CD4-positive, alpha-beta T cell treated with Interleukin-15 for 4 hours (primary cell): ENCODE data around the gene ALDH1L2.
"Not testable (repeated sequence)": the region's sequence is repeated elsewhere in the genome, so short reads cannot be mapped to it uniquely, and the experiment has no call there.

Source experiments
- DNase-seq: peaks from one replicate; pipeline ENCODE4 v3.0.0-alpha.2; 2020; ENCODE audit warnings: low spot score

ALDH1L2 gene

DNA sequence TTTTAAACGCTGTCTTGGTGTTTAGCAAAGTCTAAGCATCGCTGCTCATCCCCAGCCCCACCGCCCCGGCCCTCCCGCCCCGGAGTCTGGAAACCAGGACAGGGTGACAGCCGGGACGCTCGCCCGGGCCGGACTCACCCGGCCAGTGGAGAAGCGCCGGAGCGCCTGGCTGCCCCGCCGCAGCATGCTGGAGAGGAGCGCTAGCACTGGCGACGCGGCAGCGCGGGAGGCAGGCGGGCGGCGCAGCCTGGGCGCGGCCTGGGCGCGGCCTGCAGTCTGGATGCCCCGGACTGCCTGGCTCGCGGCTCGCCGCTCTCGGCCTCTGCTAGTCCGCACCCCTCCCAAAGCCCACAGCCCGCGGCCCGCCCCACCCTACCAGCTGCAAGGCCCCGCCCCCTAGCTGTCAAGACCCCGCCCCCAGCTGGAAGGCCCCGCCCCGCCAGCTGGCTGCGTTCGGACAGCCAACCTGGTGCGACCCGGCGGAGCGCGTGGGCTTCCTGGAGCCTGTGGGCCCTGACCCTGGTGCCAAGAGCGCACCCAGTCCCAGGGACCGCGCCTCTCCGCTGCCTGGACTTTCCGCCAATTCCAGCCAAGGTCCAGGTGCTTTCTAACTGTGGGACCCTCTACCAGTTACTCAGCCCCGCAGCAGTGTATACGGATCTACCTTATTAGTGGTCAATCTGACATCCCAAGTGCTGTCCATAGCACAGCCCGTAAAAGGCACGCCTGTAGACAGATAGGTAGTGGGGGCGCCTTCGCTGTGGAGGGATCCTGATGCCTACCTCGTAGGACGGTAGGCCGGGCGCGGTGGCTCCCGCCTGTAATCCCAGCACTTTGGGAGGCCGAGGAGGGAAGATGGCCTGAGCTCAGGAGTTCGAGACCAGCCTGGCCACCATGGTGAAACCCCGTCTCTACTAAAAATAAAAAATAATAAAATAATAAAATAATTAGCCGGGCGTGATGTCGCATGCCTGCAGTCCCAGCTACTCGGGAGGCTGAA lies at the start of gene ALDH1L2:
Gene ALDH1L2 (minus strand): TSS at position 208 of the 1,000 bp plus-strand sequence. CDS start 22 bp downstream, at position 186.
- DNase-seq, result peak; percentile 31

DNA sequence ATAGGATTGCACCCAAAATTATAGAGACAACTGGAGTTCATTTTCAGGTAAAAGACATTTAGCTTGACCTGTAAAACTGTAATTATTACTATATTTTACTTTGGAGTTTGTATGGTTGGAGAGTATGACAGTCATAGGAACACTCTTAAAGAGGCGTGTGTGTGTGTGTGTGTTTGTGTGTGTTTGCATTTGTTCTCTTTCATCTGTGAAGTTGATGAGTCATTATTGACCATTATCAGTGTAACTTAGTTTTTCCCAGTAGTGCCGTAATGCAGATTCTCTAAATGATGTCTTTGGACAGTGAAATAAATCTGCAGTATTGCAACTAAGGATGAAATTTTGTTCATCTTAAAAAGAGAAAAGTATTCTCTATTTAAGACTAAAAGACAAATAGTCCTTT lies 36.3 kb upstream of the ALDH1L2 start:
- DNase-seq, result no peak

- DNase-seq, result no peak
These were observed 32.7 kb upstream of the ALDH1L2 start for GRCh38 chr12:105116969-105117368.

- DNase-seq, result no peak
These were observed 28.8 kb upstream of the ALDH1L2 start for GRCh38 chr12:105113094-105113493.

GRCh38 chr12:105110851-105111250 lies 26.6 kb upstream of the ALDH1L2 start:
- DNase-seq, result no peak

- DNase-seq, result no peak
These were observed 25.4 kb upstream of the ALDH1L2 start for GRCh38 chr12:105109465-105110212.

DNA sequence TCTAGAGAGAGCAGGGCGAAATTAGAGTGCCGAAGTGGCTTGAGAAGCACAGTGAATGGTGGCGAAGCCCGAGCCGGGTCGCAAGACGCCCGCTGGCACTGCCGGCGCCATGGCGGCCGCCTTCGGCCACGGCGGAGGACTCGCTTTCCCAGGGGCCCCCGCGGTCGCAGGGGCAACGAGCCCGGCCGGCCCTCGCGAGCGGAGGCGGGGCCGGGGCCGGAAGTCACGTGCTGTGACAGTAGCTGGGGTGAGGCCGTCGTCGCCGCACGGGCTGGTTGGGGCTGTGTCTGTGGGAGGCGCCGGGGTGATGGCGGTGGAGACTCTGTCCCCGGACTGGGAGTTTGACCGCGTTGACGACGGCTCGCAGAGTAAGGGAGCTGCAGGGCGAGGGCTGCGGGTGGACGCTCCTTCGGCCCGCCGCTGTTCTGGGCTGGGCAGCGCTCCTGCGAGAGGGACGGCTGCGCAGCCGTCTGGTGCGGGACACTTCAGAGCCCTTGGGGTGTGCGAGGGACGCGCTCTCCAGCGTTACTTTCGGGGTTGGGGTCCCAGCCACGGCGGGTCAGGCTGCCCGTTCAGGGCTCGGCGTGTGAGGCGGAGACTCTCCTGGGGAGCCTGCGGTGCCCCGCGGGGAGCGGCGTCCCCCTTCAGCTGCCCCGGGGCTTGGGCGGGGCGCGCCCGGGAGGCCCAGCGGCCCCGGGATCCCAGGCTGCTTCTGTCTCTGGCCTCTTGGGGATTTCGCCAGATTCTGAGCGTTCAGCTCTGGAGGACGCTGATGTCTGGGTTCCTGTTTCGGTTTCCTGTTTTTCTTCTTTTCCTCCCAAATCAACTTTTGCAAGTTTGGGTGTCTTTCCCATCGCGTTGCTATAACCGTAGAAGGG lies 23.5 kb upstream of the ALDH1L2 start, which contains the start of gene WASHC4:
Gene WASHC4 (plus strand): TSS at position 238 of the 878 bp plus-strand sequence. CDS start 70 bp downstream, at position 308.
- peak; percentile 90 for DNase-seq

DNA sequence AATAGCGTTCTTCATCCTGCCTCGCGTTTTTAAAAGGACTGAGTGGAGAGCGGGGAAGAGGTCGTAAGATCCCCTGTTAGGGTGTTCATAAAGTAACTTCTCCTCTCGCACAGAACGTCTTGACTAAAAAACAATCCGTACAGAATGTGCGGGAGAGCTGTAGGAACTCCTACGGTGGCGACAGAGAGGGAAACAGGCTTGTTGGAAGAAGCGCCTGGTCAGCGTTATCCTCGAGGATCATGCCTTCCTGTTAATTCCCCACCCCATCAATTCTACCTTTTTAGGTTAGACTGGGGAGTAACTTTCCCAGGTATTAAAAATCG lies 22.9 kb upstream of the ALDH1L2 start:
- no peak for DNase-seq

- DNase-seq, result no peak
These were observed 22.4 kb upstream of the ALDH1L2 start for GRCh38 chr12:105106621-105107020.

DNA sequence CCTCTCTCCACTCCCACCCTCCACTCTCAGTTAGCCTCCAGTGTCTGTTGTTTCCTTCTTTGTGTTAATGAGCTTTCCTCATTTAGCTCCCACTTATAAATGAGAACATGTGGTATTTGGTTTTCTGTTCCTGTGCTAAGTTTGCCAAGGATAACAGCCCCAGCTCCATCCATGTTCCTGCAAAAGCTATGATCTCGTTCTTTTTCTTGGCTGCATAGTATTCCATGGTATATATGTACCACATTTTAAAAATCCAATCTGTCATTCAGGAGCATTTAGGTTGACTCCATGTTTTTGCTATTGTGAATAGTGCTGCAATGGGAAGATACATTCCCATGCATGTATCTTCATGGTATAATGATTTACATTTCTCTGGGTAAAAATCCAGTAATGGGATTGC lies 20.5 kb upstream of the ALDH1L2 start:
- DNase-seq, result no peak

DNA sequence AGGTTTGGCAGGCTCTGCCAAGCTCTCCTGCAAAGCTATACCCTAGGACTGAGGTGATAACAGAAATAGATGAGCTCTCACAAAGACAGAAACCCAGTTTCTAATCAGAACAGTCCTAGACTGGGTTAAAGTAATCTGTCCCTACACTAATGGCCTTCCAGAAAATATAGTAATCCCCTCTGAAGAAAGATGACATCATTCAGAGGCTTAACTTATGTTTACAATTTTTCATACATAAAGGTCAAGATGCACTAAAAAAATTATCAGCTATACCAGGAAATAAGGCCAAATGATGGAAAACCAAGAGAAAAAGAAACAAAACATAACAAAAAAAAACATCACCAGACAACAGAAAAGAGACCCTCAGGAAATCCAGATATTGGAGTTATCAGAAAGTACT lies 18.4 kb upstream of the ALDH1L2 start:
- DNase-seq, result no peak

- no peak for DNase-seq
These were observed 16.7 kb upstream of the ALDH1L2 start for GRCh38 chr12:105100998-105101397.

DNA sequence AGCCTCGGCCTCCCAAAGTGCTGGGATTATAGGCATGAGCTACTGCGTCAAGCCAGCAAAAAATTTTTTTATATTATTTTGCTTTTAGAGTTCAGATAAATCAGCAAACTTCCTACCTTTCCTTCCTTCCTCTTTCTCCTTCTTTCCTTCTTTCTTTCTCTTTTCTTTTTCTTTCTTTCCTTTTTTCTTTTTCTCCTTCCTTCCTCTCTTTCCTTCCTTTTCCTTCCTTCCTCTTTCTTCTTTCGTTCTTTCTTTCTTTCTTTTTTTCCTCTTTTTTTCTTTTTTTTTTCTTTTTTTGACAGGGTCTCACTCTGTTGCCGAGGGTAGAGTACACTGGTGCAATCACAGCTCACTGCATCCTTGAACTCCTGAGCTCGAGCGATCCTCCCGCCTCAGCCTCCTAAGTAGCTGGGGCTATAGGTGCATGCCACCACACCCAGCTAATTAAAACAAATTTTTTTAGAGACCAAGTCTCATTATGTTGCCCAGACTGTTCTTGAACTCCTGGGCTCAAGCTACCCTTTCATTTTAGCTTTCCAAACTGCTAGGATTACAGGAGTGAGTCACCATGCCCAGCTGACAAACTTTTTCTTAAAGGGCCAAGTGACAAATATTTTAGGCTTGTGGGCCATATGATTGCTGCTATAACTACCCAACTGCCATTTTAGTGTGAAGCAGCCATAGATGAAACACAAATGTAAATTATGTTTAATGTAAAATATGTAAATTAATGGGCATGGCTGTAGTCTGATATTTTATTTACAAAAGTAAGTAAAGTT lies 16.1 kb upstream of the ALDH1L2 start:
- DNase-seq, result no peak

- no peak for DNase-seq
These were observed 15.1 kb upstream of the ALDH1L2 start for GRCh38 chr12:105099356-105099755.

- DNase-seq, result not testable (repeated sequence)
These were observed 11.1 kb upstream of the ALDH1L2 start for GRCh38 chr12:105095338-105095737.

GRCh38 chr12:105092336-105092735 lies 8.1 kb upstream of the ALDH1L2 start:
- DNase-seq, result no peak

DNA sequence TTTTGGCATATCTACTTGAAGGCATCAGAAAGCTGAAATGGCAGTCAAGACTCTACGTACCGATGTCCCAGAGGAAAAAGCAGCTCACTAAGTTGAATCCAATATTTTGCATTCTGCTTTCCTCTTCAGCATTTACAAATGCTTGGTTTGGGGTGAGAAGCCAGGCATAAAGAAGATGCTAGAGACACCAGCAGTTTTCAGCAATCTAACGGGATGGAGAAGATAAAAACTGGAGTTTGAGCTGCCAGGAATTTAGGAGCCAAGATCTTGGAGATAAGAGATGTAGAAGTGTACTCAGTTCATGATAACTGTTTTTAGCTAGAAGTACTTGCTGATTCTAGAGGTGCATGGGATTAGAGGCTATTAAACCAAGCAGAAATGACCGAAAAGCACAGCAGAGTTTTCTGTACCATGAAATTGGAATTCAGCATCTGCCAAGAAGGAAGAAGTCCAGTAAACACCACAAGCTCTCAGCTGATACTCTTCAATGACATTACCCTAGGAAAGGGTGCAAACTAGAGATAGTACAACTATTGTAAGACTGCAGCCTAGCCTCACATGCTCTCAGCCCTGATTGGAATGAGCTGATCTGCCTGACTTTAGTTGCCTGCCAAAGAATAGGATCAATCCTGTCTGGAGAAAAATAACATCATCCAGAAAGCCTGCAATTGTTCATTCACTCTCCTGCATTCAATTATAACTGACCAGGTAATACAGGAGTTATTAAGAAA lies 7.4 kb upstream of the ALDH1L2 start:
- DNase-seq, result no peak

GRCh38 chr12:105090361-105090760 lies 6.1 kb upstream of the ALDH1L2 start:
- no peak for DNase-seq

- DNase-seq, result no peak
These were observed 5.6 kb upstream of the ALDH1L2 start for GRCh38 chr12:105089817-105090216.

GRCh38 chr12:105085501-105085900 lies 1.2 kb upstream of the ALDH1L2 start:
- DNase-seq, result no peak
